HepG2 (cell line): Measurements from ENCODE around the gene AP2A2.

Experiments used
- THYN1 ChIP-seq: sonication (generic); formaldehyde crosslinking; IDR thresholded peaks from 2 replicates; pipeline ENCODE4 v1.8.1; 2023; ENCODE audit warnings: low read depth, mild to moderate bottlenecking, moderate library complexity, missing genetic modification reagents, borderline replicate concordance
- TF ChIP-seq, protein P1 (sequence below): sonication (generic); formaldehyde crosslinking; IDR thresholded peaks from 2 replicates; pipeline ENCODE4 v1.5.0; 2020; ENCODE audit warnings: mild to moderate bottlenecking, missing genetic modification reagents, moderate library complexity
- TF ChIP-seq, protein P2 (sequence below): sonication (generic); formaldehyde crosslinking; IDR thresholded peaks from 2 replicates; pipeline ENCODE4 v1.4.0; 2020; ENCODE audit warnings: missing genetic modification reagents, borderline replicate concordance
- TF ChIP-seq, protein P3 (sequence below): sonication (generic); formaldehyde crosslinking; IDR thresholded peaks from 2 replicates; pipeline ENCODE4 v1.9.0; 2022; ENCODE audit warnings: missing genetic modification reagents, mild to moderate bottlenecking, borderline replicate concordance

DNA sequence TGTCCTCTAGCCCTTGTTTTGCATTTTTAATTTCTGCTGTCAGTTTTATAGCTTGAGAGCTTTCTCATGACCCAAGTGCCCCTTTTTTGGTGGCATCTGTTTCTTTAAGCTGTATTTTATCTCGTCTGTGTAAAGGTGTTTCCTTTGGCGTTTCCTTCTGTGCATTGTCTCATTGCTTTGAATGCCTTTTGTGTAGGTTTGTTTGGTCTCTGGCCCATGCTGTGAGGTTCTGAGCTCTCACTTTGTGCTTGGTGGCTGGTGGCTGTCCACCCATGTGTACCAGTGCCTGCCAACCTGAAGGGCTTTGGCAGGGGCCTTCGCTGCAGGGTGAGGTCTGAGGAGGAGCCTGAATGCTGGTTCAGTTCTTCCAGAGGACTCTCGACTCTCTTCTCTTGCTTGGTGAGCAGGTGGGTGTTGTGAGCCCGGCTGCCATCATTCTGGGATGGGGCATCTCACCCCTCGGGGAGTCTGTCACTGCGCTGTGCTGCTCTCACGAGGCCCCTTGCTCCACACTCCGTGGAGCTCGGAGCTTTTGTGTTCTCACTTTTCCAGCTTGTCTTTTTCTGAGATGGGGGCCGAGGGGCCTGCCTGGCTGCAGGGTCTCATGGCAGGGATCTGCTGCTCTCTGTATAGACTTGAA, 14.9 kb downstream of the AP2A2 start:
- TF ChIP-seq THYN1 (CRISPR knock-in tag) = no peak
- TF ChIP-seq, protein P1, sequence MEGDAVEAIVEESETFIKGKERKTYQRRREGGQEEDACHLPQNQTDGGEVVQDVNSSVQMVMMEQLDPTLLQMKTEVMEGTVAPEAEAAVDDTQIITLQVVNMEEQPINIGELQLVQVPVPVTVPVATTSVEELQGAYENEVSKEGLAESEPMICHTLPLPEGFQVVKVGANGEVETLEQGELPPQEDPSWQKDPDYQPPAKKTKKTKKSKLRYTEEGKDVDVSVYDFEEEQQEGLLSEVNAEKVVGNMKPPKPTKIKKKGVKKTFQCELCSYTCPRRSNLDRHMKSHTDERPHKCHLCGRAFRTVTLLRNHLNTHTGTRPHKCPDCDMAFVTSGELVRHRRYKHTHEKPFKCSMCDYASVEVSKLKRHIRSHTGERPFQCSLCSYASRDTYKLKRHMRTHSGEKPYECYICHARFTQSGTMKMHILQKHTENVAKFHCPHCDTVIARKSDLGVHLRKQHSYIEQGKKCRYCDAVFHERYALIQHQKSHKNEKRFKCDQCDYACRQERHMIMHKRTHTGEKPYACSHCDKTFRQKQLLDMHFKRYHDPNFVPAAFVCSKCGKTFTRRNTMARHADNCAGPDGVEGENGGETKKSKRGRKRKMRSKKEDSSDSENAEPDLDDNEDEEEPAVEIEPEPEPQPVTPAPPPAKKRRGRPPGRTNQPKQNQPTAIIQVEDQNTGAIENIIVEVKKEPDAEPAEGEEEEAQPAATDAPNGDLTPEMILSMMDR (CRISPR knock-in tag) = no peak
- TF ChIP-seq, protein P2, sequence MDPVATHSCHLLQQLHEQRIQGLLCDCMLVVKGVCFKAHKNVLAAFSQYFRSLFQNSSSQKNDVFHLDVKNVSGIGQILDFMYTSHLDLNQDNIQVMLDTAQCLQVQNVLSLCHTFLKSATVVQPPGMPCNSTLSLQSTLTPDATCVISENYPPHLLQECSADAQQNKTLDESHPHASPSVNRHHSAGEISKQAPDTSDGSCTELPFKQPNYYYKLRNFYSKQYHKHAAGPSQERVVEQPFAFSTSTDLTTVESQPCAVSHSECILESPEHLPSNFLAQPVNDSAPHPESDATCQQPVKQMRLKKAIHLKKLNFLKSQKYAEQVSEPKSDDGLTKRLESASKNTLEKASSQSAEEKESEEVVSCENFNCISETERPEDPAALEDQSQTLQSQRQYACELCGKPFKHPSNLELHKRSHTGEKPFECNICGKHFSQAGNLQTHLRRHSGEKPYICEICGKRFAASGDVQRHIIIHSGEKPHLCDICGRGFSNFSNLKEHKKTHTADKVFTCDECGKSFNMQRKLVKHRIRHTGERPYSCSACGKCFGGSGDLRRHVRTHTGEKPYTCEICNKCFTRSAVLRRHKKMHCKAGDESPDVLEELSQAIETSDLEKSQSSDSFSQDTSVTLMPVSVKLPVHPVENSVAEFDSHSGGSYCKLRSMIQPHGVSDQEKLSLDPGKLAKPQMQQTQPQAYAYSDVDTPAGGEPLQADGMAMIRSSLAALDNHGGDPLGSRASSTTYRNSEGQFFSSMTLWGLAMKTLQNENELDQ (CRISPR knock-in tag) = no peak
- TF ChIP-seq, protein P3, sequence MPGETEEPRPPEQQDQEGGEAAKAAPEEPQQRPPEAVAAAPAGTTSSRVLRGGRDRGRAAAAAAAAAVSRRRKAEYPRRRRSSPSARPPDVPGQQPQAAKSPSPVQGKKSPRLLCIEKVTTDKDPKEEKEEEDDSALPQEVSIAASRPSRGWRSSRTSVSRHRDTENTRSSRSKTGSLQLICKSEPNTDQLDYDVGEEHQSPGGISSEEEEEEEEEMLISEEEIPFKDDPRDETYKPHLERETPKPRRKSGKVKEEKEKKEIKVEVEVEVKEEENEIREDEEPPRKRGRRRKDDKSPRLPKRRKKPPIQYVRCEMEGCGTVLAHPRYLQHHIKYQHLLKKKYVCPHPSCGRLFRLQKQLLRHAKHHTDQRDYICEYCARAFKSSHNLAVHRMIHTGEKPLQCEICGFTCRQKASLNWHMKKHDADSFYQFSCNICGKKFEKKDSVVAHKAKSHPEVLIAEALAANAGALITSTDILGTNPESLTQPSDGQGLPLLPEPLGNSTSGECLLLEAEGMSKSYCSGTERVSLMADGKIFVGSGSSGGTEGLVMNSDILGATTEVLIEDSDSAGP (CRISPR knock-in tag) = no peak
